PC-3 (cell line): Measurements from ENCODE around the gene STPG4. TPM values are rescaled to one million over a fixed set of nuclear protein-coding genes. Genes with fewer than 3 reads are reported as not detected.

ENCODE experiments used
- ATAC-seq: fragments of 200-7000 bp; cut with Tn5 transposase; 2 replicates; pipeline ENCODE4 v1.9.1; 2020; ENCODE audit warnings: mild to moderate bottlenecking, moderate library complexity
- BruUV-seq: library from RNA; stranded (reverse); fragments of 400-500 nt; replicated peaks from 2 replicates; lab custom pipeline; 2021; lab: Mats Ljungman, UMichigan
- CTCF ChIA-PET: fragments of 300-600 bp; sonication (Branson Sonifier 250); formaldehyde crosslinking; loops from one replicate; lab custom pipeline; 2022; ENCODE audit warnings: antibody characterized with exemption; lab: Charles Lee
- POLR2A ChIA-PET: fragments of 300-600 bp; sonication (Branson Sonifier 250); formaldehyde crosslinking; loops from one replicate; lab custom pipeline; 2022; ENCODE audit warnings: antibody characterized with exemption; ENCODE audit not compliant: unreplicated experiment; lab: Charles Lee
- DNase-seq: peaks from one replicate; pipeline ENCODE4 v3.0.0-alpha.2; 2015
- H2AFZ ChIP-seq: fragments of 300-600 bp; sonication (generic); 2 replicates; pipeline ENCODE4 v1.6.0; 2016; ENCODE audit warnings: antibody characterized with exemption, low read length
- H3F3A ChIP-seq: fragments of 300-600 bp; sonication (generic); one replicate; pipeline ENCODE4 v1.6.0; 2017; ENCODE audit warnings: antibody characterized with exemption, low read length, control low read depth, mild to moderate bottlenecking; ENCODE audit not compliant: unreplicated experiment
- H3K27ac ChIP-seq: fragments of 300-600 bp; sonication (generic); 2 replicates; pipeline ENCODE4 v1.5.1; 2016; ENCODE audit warnings: mild to moderate bottlenecking, low read length
- H3K27me3 ChIP-seq: fragments of 300-600 bp; sonication (generic); 2 replicates; pipeline ENCODE4 v1.6.1; 2016; ENCODE audit warnings: low read length, mixed read lengths
- H3K36me3 ChIP-seq: fragments of 300-600 bp; sonication (generic); 2 replicates; pipeline ENCODE4 v1.6.1; 2016; ENCODE audit warnings: low read depth, mixed run types, low read length, mixed read lengths
- H3K4me1 ChIP-seq: fragments of 300-600 bp; sonication (generic); 2 replicates; pipeline ENCODE4 v1.5.1; 2016; ENCODE audit warnings: low read length; ENCODE audit not compliant: insufficient read depth
- H3K4me2 ChIP-seq: fragments of 300-600 bp; sonication (generic); 2 replicates; pipeline ENCODE4 v1.6.0; 2016; ENCODE audit warnings: low read length
- H3K4me3 ChIP-seq: fragments of 300-600 bp; sonication (generic); 2 replicates; pipeline ENCODE4 v1.5.1; 2016; ENCODE audit warnings: mild to moderate bottlenecking, low read length, mixed read lengths
- H3K79me2 ChIP-seq: fragments of 300-600 bp; sonication (generic); 2 replicates; pipeline ENCODE4 v1.6.1; 2017; ENCODE audit warnings: low read length, mixed read lengths
- H3K9ac ChIP-seq: fragments of 300-600 bp; sonication (generic); 2 replicates; pipeline ENCODE4 v1.6.0; 2016; ENCODE audit warnings: mild to moderate bottlenecking, low read length
- H3K9me2 ChIP-seq: fragments of 300-600 bp; sonication (generic); replicated peaks from 2 replicates; pipeline ENCODE4 v1.6.1; 2016; ENCODE audit warnings: mixed run types, low read length, mixed read lengths
- H3K9me3 ChIP-seq: fragments of 300-600 bp; sonication (generic); 2 replicates; pipeline ENCODE4 v1.6.1; 2016; ENCODE audit warnings: low read length, mixed read lengths
- H4K20me1 ChIP-seq: fragments of 300-600 bp; sonication (generic); 2 replicates; pipeline ENCODE4 v1.6.1; 2016; ENCODE audit warnings: low read length, mixed read lengths
- EZH2 ChIP-seq: fragments of 300-600 bp; sonication (generic); IDR thresholded peaks from one replicate; pipeline ENCODE4 v1.6.1; 2017; ENCODE audit warnings: antibody characterized with exemption, mild to moderate bottlenecking, low read length; ENCODE audit not compliant: unreplicated experiment
- EZH2phosphoT487 ChIP-seq: fragments of 300-600 bp; sonication (generic); IDR thresholded peaks from 2 replicates; pipeline ENCODE4 v1.6.1; 2018; ENCODE audit warnings: mild to moderate bottlenecking, antibody characterized with exemption, low read length, borderline replicate concordance
- intact Hi-C: fragments of 100-400 bp; cut with micrococcal nuclease; formaldehyde crosslinking; loops from 2 replicates; pipeline ENCODE4 v1.9.0; 2023
- total RNA-seq: library from RNA; depleted of rRNA; stranded (reverse); fragments of >200 nt; gene quantifications from 2 replicates; pipeline ENCODE4 v1.2.3, GENCODE V29; 2014
- TF ChIP-seq, protein P1 (sequence below): fragments of 300-600 bp; sonication (generic); conservative IDR thresholded peaks from 2 replicates; pipeline ENCODE4 v1.5.1; 2017; ENCODE audit warnings: antibody characterized with exemption, low read depth, mild to moderate bottlenecking, low read length

The STPG4 gene
- total RNA-seq, 1 experiment from 2014 or later = 2.4 TPM

GRCh38 chr2:47054036-47054555 is 101.0 kb downstream of the STPG4 start:
- H3K4me2 ChIP-seq = no peak overlapping the region
- DNase-seq = no peak
- BruUV-seq = no TSS peak
- no peaks in the 10 kb centered on the region for H3K9me2 ChIP-seq
- TF ChIP-seq EZH2phosphoT487 = no peak
- TF ChIP-seq EZH2 = no peak
- TF ChIP-seq, protein P1, sequence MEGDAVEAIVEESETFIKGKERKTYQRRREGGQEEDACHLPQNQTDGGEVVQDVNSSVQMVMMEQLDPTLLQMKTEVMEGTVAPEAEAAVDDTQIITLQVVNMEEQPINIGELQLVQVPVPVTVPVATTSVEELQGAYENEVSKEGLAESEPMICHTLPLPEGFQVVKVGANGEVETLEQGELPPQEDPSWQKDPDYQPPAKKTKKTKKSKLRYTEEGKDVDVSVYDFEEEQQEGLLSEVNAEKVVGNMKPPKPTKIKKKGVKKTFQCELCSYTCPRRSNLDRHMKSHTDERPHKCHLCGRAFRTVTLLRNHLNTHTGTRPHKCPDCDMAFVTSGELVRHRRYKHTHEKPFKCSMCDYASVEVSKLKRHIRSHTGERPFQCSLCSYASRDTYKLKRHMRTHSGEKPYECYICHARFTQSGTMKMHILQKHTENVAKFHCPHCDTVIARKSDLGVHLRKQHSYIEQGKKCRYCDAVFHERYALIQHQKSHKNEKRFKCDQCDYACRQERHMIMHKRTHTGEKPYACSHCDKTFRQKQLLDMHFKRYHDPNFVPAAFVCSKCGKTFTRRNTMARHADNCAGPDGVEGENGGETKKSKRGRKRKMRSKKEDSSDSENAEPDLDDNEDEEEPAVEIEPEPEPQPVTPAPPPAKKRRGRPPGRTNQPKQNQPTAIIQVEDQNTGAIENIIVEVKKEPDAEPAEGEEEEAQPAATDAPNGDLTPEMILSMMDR = no peak
- no peak overlapping the region for H2AFZ ChIP-seq
- ATAC-seq = no peak
- no peaks in the 10 kb centered on the region for H3K79me2 ChIP-seq
- H3K27ac ChIP-seq = no peak overlapping the region
- H3K36me3 ChIP-seq = peaks cover 8% of the 10 kb centered on the region; the same call in 1 of the 2 replicates
- no peak overlapping the region for H3K9ac ChIP-seq
- H3K27me3 ChIP-seq = no peaks in the 10 kb centered on the region
- intact Hi-C loops = no loop called here
- H3F3A ChIP-seq = no peaks in the 10 kb centered on the region
- ChIA-PET POLR2A (no interaction called here), CTCF (no interaction called here)
- H3K4me1 ChIP-seq = no peaks in the 10 kb centered on the region
- H3K4me3 ChIP-seq = no peak overlapping the region
- no peaks in the 10 kb centered on the region for H3K9me3 ChIP-seq
- H4K20me1 ChIP-seq = no peaks in the 10 kb centered on the region

- Histone ChIP-seq H3F3A (no peaks in the 10 kb centered on the region), H3K9me2 (no peaks in the 10 kb centered on the region), H3K4me2 (no peak overlapping the region), H3K79me2 (no peaks in the 10 kb centered on the region), H3K9me3 (no peaks in the 10 kb centered on the region), H3K27me3 (no peaks in the 10 kb centered on the region), H3K36me3 (peaks cover 8% of the 10 kb centered on the region; the same call in 1 of the 2 replicates), H3K27ac (no peak overlapping the region), H3K9ac (no peak overlapping the region), H4K20me1 (no peaks in the 10 kb centered on the region), H3K4me3 (no peak overlapping the region), H3K4me1 (no peaks in the 10 kb centered on the region), H2AFZ (no peak overlapping the region)
- ATAC-seq (no peak), DNase-seq (no peak)
- TF ChIP-seq, protein P1 = no peak
- TF ChIP-seq EZH2phosphoT487 = no peak
- no peak for TF ChIP-seq EZH2
- POLR2A ChIA-PET = no interaction called here
- intact Hi-C loops = no loop called here
- CTCF ChIA-PET = no interaction called here
- no TSS peak for BruUV-seq
Measured at GRCh38 chr2:47052847-47053246, 102.3 kb downstream of the STPG4 start.

- Histone ChIP-seq H3K27me3 (no peaks in the 10 kb centered on the region), H3K9me3 (no peaks in the 10 kb centered on the region), H3K27ac (no peak overlapping the region), H3F3A (no peaks in the 10 kb centered on the region), H2AFZ (no peak overlapping the region), H3K79me2 (no peaks in the 10 kb centered on the region), H3K4me2 (no peak overlapping the region), H4K20me1 (no peaks in the 10 kb centered on the region), H3K4me1 (no peaks in the 10 kb centered on the region), H3K9me2 (no peaks in the 10 kb centered on the region), H3K9ac (no peak overlapping the region), H3K4me3 (no peak overlapping the region), H3K36me3 (peaks cover 9% of the 10 kb centered on the region; the same call in 1 of the 2 replicates)
- TF ChIP-seq EZH2phosphoT487 (no peak), EZH2 (no peak)
- TF ChIP-seq, protein P1 = no peak
- ATAC-seq (no peak), DNase-seq (no peak)
- ChIA-PET CTCF (no interaction called here), POLR2A (no interaction called here)
- no TSS peak for BruUV-seq
- intact Hi-C loops = no loop called here
Measured at GRCh38 chr2:47051562-47051961, 103.5 kb downstream of the STPG4 start.
